HCT116 (cell line): Measurements from ENCODE around the gene ERP27. TPM values are rescaled to one million over a fixed set of nuclear protein-coding genes. Genes with fewer than 3 reads are reported as not detected.

Experiments
- ATAC-seq: fragments of 200-7000 bp; cut with Tn5 transposase; 2 replicates; pipeline ENCODE4 v1.9.1; 2020; ENCODE audit warnings: mild to moderate bottlenecking, moderate library complexity
- BruUV-seq: library from RNA; stranded (reverse); fragments of 400-500 nt; replicated peaks from 2 replicates; lab custom pipeline; 2021; lab: Mats Ljungman, UMichigan
- CTCF ChIA-PET: fragments of 300-600 bp; sonication (Branson Sonifier 250); formaldehyde crosslinking; loops from one replicate; lab custom pipeline; 2021; ENCODE audit warnings: antibody characterized with exemption; lab: Charles Lee
- POLR2A ChIA-PET: fragments of 300-600, 350-600 bp; sonication (Branson Sonifier 250); formaldehyde crosslinking; loops from one replicate; lab custom pipeline; 2021; ENCODE audit warnings: antibody characterized with exemption; lab: Charles Lee
- RAD21 ChIA-PET, 2 experiments: fragments of 300-600 bp; sonication (Branson Sonifier 250); formaldehyde crosslinking; loops; one replicate each; lab custom pipeline; 2023; ENCODE audit warnings: low total read pairs in 2 of 2; ENCODE audit not compliant: uncharacterized antibody in 2 of 2, unreplicated experiment in 2 of 2, low non-redundant PET in 1 of 2; lab: Charles Lee
- DNase-seq: peaks from one replicate; pipeline ENCODE4 v3.0.0-alpha.2; 2010; ENCODE audit warnings: low read depth, low spot score
- H2AFZ ChIP-seq: fragments of 200-600 bp; shearing (Covaris generic), sonication (generic); 2 replicates; pipeline ENCODE4 v1.6.1; 2017; ENCODE audit warnings: low read depth, mixed run types, mixed read lengths, antibody characterized with exemption, low read length; ENCODE audit not compliant: poor library complexity, severe bottlenecking
- H3K27ac ChIP-seq: 2 replicates; pipeline ENCODE4 v1.5.1; 2012; ENCODE audit warnings: low read depth, low read length
- H3K27me3 ChIP-seq: fragments of 200-600 bp; sonication (generic); 2 replicates; pipeline ENCODE4 v1.6.1; 2016; ENCODE audit warnings: mixed run types, low read length, mixed read lengths; ENCODE audit not compliant: insufficient read depth
- H3K36me3 ChIP-seq, 2 experiments: fragments of 200-500 bp in 1 of 2; fragments of 200-600 bp in 1 of 2; sonication (Bioruptor generic) in 1 of 2; sonication (generic) in 1 of 2; 2 replicates each; pipeline versions ENCODE4 v1.5.1 to v1.6.1; 2014 to 2016; ENCODE audit warnings: low read length in 2 of 2, inconsistent platforms in 1 of 2, mixed read lengths in 1 of 2, mixed run types in 1 of 2; ENCODE audit not compliant: insufficient read depth in 2 of 2, control insufficient read depth in 1 of 2
- H3K4me1 ChIP-seq, 2 experiments: fragments of 200-600 bp in 1 of 2; sonication (generic) in 1 of 2; 2 replicates each; pipeline versions ENCODE4 v1.5.1 to v1.6.1; 2012 to 2017; ENCODE audit warnings: low read length in 2 of 2, inconsistent platforms in 1 of 2, mild to moderate bottlenecking in 1 of 2, mixed read lengths in 1 of 2, mixed run types in 1 of 2, moderate library complexity in 1 of 2; ENCODE audit not compliant: insufficient read depth in 2 of 2, control insufficient read depth in 1 of 2
- H3K4me2 ChIP-seq: fragments of 200-600 bp; sonication (generic); 2 replicates; pipeline ENCODE4 v1.6.1; 2017; ENCODE audit warnings: mixed run types, low read length, mixed read lengths
- H3K4me3 ChIP-seq, 2 experiments: fragments of 200-600 bp in 1 of 2; sonication (generic) in 1 of 2; replicated peaks in 1 of 2; 2 replicates each; pipeline ENCODE4 v1.5.1; 2011 to 2016; ENCODE audit warnings: low read length in 2 of 2, control low read depth in 1 of 2, low read depth in 1 of 2, mild to moderate bottlenecking in 1 of 2, mixed read lengths in 1 of 2, mixed run types in 1 of 2
- H3K79me2 ChIP-seq: fragments of 200-600 bp; sonication (generic); 2 replicates; pipeline ENCODE4 v1.6.1; 2017; ENCODE audit warnings: mild to moderate bottlenecking, mixed run types, low read length, moderate library complexity, mixed read lengths; ENCODE audit not compliant: insufficient read depth
- H3K9ac ChIP-seq: fragments of 200-600 bp; sonication (generic); 2 replicates; pipeline ENCODE4 v1.6.1; 2016; ENCODE audit warnings: low read length, mixed read lengths
- H3K9me2 ChIP-seq: fragments of 200-600 bp; sonication (generic), shearing (Covaris generic); 2 replicates; pipeline ENCODE4 v1.6.1; 2017; ENCODE audit warnings: mixed run types, mild to moderate bottlenecking, moderate library complexity; ENCODE audit not compliant: insufficient read depth
- H3K9me3 ChIP-seq, 2 experiments: fragments of 200-500 bp in 1 of 2; fragments of 200-600 bp in 1 of 2; sonication (Bioruptor generic) in 1 of 2; sonication (generic) in 1 of 2; 2 replicates each; pipeline ENCODE4 v1.6.1; 2014 to 2017; ENCODE audit warnings: low read length in 2 of 2, mixed read lengths in 2 of 2, inconsistent platforms in 1 of 2, low read depth in 1 of 2, mild to moderate bottlenecking in 1 of 2, mixed run types in 1 of 2, moderate library complexity in 1 of 2; ENCODE audit not compliant: control insufficient read depth in 1 of 2, insufficient read depth in 1 of 2
- H4K20me1 ChIP-seq: fragments of 200-600 bp; sonication (generic), shearing (Covaris generic); 2 replicates; pipeline ENCODE4 v1.6.1; 2017; ENCODE audit warnings: mixed run types, mild to moderate bottlenecking, moderate library complexity; ENCODE audit not compliant: insufficient read depth
- CEBPB ChIP-seq: IDR thresholded peaks from 2 replicates; pipeline ENCODE4 v1.6.1; 2012; ENCODE audit warnings: low read depth
- EGR1 ChIP-seq: IDR thresholded peaks from 2 replicates; pipeline ENCODE4 v1.6.1; 2012; ENCODE audit warnings: low read depth
- ELF1 ChIP-seq: IDR thresholded peaks from 2 replicates; pipeline ENCODE4 v1.6.1; 2012; ENCODE audit warnings: low read depth, borderline replicate concordance
- EZH2 ChIP-seq: fragments of 200-600 bp; sonication (generic); IDR thresholded peaks from 2 replicates; pipeline ENCODE4 v1.6.1; 2017; ENCODE audit warnings: antibody characterized with exemption, mixed run types
- EZH2phosphoT487 ChIP-seq: fragments of 200-600 bp; IDR thresholded peaks from 2 replicates; pipeline ENCODE4 v1.6.1; 2018; ENCODE audit warnings: antibody characterized with exemption, borderline replicate concordance
- FOSL1 ChIP-seq: IDR thresholded peaks from 2 replicates; pipeline ENCODE4 v1.6.1; 2012; ENCODE audit warnings: low read depth
- POLR2AphosphoS5 ChIP-seq: IDR thresholded peaks from 2 replicates; pipeline ENCODE4 v1.6.1; 2011; ENCODE audit warnings: mild to moderate bottlenecking, low read depth, low read length, moderate library complexity
- RAD21 ChIP-seq: IDR thresholded peaks from 2 replicates; pipeline ENCODE4 v1.6.1; 2012; ENCODE audit warnings: low read depth, mild to moderate bottlenecking
- REST ChIP-seq: IDR thresholded peaks from 2 replicates; pipeline ENCODE4 v1.6.1; 2012; ENCODE audit warnings: low read depth
- SIN3A ChIP-seq: IDR thresholded peaks from 2 replicates; pipeline ENCODE4 v1.6.1; 2012; ENCODE audit warnings: low read depth
- SP1 ChIP-seq: IDR thresholded peaks from 2 replicates; pipeline ENCODE4 v1.6.1; 2012; ENCODE audit warnings: low read depth
- intact Hi-C: fragments of 100-400 bp; cut with micrococcal nuclease; formaldehyde crosslinking; loops from 2 replicates; pipeline ENCODE4 v1.10.0; 2022
- total RNA-seq: library from RNA; stranded (reverse); gene quantifications from one replicate; pipeline ENCODE4 v1.2.1, GENCODE V29; 2021; ENCODE audit not compliant: unreplicated experiment
- TF ChIP-seq, protein P1 (sequence below): IDR thresholded peaks from 2 replicates; pipeline ENCODE4 v1.6.1; 2012
- TF ChIP-seq, protein P2 (sequence below), 3 experiments: fragments of 200-600 bp in 1 of 3; sonication (generic) in 1 of 3; IDR thresholded peaks in 2 of 3; conservative IDR thresholded peaks in 1 of 3; 2 replicates each; pipeline ENCODE4 v1.5.1; 2012 to 2017; ENCODE audit warnings: low read depth in 2 of 3, low read length in 2 of 3, antibody characterized with exemption in 1 of 3, borderline replicate concordance in 1 of 3, control low read depth in 1 of 3, mild to moderate bottlenecking in 1 of 3, mixed read lengths in 1 of 3, mixed run types in 1 of 3, moderate library complexity in 1 of 3; ENCODE audit not compliant: insufficient read depth in 1 of 3
- TF ChIP-seq, protein P3 (sequence below): IDR thresholded peaks from 2 replicates; pipeline ENCODE4 v1.6.1; 2011; ENCODE audit warnings: mild to moderate bottlenecking, low read length, moderate library complexity; ENCODE audit not compliant: insufficient replicate concordance; ENCODE audit errors: extremely low read depth

Gene ERP27
- total RNA-seq, 1 experiment from 2014 or later, result 0.39 TPM

DNA sequence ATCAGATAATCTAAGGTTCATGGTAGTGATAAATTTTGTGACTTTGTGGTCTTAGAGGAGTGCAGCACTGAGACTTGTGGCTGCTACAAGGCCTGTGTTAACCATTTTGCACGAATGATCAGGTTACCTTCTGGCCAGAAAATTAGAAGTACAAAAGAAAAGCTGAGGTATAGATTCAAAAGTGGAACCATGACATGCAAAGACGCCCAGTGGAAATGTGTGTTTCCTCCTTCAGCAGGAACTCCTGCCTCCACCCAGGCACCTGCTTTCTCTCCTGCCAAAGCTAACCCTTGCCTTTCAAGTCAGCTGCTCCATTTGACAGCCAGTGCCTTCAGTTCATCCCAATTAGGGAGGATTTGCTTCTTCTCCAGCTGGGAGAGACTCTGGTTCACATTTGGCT lies 44.7 kb upstream of the ERP27 start:
- Histone ChIP-seq H3K4me2 (no peak overlapping the region), H4K20me1 (no peaks in the 10 kb centered on the region), H3K9me2 (no peaks in the 10 kb centered on the region), H3K9ac (no peak overlapping the region), H3K27me3 (no peaks in the 10 kb centered on the region), H3K36me3 (no peaks in the 10 kb centered on the region), H3K4me3 (no peak overlapping the region), H2AFZ (no peak overlapping the region), H3K27ac (no peak overlapping the region), H3K4me1 (no peaks in the 10 kb centered on the region), H3K79me2 (no peaks in the 10 kb centered on the region)
- CTCF ChIA-PET, result interaction anchor here (1.0 kb wide), 1 partner anchor 13 kb away, joined by 3 read pairs; no protein-coding TSS in a partner anchor
- intact Hi-C loops, result no loop called here
- no peak for DNase-seq
- no TSS peak for BruUV-seq
- no peak for ATAC-seq
- POLR2A ChIA-PET, result no interaction called here
- TF ChIP-seq EGR1, result no peak
- TF ChIP-seq, all 23 proteins: peak for 0
- RAD21 ChIA-PET, result no interaction called here
- no peaks in the 10 kb centered on the region for H3K9me3 ChIP-seq

GRCh38 chr12:14982562-14982961 lies 44.2 kb upstream of the ERP27 start:
- Histone ChIP-seq H3K4me1 (no peaks in the 10 kb centered on the region), H3K9me2 (no peaks in the 10 kb centered on the region), H3K9me3 (no peaks in the 10 kb centered on the region), H4K20me1 (no peaks in the 10 kb centered on the region), H3K27me3 (no peaks in the 10 kb centered on the region), H3K4me3 (no peak overlapping the region), H3K79me2 (no peaks in the 10 kb centered on the region), H3K36me3 (no peaks in the 10 kb centered on the region), H3K27ac (no peak overlapping the region), H3K4me2 (no peak overlapping the region), H3K9ac (no peak overlapping the region), H2AFZ (no peak overlapping the region)
- intact Hi-C loops, result no loop called here
- ATAC-seq (no peak), DNase-seq (no peak)
- BruUV-seq, result no TSS peak
- ChIA-PET RAD21 (no interaction called here), POLR2A (no interaction called here), CTCF (no interaction called here)
- TF ChIP-seq, protein P1, sequence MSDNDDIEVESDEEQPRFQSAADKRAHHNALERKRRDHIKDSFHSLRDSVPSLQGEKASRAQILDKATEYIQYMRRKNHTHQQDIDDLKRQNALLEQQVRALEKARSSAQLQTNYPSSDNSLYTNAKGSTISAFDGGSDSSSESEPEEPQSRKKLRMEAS, result no peak
- TF ChIP-seq EZH2 (no peak), RAD21 (no peak), CEBPB (no peak), EZH2phosphoT487 (no peak), REST (no peak), FOSL1 (no peak), POLR2AphosphoS5 (no peak), ELF1 (no peak), SP1 (no peak), SIN3A (no peak)
- TF ChIP-seq, protein P2, sequence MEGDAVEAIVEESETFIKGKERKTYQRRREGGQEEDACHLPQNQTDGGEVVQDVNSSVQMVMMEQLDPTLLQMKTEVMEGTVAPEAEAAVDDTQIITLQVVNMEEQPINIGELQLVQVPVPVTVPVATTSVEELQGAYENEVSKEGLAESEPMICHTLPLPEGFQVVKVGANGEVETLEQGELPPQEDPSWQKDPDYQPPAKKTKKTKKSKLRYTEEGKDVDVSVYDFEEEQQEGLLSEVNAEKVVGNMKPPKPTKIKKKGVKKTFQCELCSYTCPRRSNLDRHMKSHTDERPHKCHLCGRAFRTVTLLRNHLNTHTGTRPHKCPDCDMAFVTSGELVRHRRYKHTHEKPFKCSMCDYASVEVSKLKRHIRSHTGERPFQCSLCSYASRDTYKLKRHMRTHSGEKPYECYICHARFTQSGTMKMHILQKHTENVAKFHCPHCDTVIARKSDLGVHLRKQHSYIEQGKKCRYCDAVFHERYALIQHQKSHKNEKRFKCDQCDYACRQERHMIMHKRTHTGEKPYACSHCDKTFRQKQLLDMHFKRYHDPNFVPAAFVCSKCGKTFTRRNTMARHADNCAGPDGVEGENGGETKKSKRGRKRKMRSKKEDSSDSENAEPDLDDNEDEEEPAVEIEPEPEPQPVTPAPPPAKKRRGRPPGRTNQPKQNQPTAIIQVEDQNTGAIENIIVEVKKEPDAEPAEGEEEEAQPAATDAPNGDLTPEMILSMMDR (IDR thresholded peaks at IDR 0.05 in 2 of 3, conservative IDR thresholded peaks at IDR 0.05 in 1 of 3; ENCODE audit: borderline replicate concordance in 1 of 3, insufficient read depth in 1 of 3, low read depth in 2 of 3, low read length in 2 of 3), result no peak
- TF ChIP-seq, protein P3, sequence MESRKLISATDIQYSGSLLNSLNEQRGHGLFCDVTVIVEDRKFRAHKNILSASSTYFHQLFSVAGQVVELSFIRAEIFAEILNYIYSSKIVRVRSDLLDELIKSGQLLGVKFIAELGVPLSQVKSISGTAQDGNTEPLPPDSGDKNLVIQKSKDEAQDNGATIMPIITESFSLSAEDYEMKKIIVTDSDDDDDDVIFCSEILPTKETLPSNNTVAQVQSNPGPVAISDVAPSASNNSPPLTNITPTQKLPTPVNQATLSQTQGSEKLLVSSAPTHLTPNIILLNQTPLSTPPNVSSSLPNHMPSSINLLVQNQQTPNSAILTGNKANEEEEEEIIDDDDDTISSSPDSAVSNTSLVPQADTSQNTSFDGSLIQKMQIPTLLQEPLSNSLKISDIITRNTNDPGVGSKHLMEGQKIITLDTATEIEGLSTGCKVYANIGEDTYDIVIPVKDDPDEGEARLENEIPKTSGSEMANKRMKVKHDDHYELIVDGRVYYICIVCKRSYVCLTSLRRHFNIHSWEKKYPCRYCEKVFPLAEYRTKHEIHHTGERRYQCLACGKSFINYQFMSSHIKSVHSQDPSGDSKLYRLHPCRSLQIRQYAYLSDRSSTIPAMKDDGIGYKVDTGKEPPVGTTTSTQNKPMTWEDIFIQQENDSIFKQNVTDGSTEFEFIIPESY, result no peak
